ENCODE measurements around the gene NQO1.
A peak's percentile ranks its signal among the peaks of the same experiment; 100 is the strongest.
"Not testable (repeated sequence)": the region's sequence is repeated elsewhere in the genome, so short reads cannot be mapped to it uniquely, and the experiment has no call there.

Gene NQO1

DNA sequence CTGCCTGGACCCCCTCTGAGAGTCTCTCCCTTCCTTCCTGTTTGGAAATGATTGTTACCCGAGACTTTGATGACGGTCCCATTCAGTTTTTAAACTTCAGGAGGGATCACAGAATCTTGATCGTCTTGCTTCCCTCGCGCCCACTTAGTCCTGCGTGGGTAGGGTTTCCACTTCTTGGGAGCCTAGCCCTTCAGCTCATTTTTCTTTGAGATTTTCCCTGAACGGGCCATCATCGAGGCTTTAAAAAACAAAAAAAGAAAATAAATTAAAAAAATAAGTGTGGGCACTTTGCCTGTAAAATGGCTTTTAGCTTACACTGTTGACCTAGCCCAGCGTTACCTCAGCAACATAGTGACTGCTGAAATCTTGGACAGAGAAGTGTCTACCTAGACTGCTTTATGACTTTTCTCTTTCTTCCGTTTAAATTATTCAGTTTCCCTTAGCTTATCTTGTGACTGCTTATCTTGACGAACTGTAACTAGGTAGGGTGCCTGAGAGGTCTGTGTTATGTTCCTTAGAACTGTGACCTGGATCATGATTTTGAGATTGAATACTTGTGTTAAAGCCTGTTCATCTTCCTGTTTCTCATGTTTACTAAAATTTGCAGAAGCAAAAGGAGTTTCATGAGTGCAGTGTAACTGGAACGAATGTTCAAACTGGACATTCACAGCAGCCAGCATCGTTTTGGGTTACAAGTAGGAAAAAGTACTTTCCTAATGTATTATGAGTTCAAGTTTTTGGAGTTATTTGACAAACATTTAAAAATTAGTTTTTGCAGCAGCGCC is 36.6 kb upstream of the NQO1 start:
- FAIRE-seq (no peak), DNase-seq (ENCODE audit: insufficient read length, low spot score) (no peak)
- TF ChIP-seq TAF1 (IDR thresholded peaks at IDR 0.05; ENCODE audit: low read depth, low read length) (no peak), POLR2A (IDR thresholded peaks at IDR 0.05; ENCODE audit: low read depth, low read length) (no peak), POU2F2 (IDR thresholded peaks at IDR 0.05; ENCODE audit: low read depth, low read length) (no peak), SPI1 (IDR thresholded peaks at IDR 0.05; ENCODE audit: low read depth, low read length) (no peak), PAX5 (IDR thresholded peaks at IDR 0.05; ENCODE audit: insufficient read depth, low read length, severe bottlenecking) (no peak), POLR2AphosphoS5 (IDR thresholded peaks at IDR 0.05; ENCODE audit: low read depth, low read length) (no peak)

DNA sequence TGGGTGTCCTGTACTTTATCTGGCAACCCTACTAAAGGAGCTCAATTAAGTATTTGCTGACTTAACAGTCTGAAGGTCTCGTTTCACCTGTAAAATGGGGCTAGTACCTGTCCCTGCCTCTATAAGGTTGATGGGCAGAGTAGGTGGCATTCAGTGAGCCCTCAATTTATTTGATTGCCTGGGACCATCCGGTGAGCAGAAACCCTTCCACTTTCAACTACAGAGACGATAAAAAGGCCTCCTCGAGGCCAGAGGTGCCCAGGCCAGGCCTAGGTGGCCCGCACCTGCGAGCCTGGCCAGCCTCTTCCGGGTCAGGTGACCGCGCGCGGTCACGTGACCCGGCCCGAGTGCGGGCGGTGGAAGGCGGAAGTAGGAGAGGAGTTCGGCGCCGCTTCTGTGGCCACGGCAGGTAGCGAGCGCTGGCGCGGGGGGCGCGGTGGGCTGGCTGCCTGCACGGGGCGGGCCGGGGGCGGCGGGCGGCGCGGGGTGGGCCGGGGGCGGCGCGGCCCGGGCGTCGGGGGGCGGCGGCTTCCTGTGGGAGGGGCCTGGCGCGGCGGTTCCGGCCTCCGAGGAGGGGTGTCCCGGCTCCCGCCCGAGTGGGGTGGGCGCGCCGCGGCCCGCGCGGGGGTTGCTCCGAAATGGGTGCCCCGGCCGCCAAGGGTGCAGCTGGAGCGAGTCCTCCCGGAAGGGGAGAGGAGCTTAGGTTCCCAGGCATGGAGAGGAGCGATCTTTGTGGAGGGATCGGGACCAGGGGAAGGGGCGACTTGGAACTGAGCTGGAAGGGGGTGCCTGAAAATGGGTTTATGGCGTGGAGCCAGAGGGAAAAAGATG is 35.8 kb upstream of the NQO1 start, which contains the start of gene WWP2:
Gene WWP2, plus strand, starts transcription at position 350 of the 831 bp plus-strand sequence. CDS start 24,679 bp downstream, outside the sequence.
- peak; percentile 83 for FAIRE-seq

DNA sequence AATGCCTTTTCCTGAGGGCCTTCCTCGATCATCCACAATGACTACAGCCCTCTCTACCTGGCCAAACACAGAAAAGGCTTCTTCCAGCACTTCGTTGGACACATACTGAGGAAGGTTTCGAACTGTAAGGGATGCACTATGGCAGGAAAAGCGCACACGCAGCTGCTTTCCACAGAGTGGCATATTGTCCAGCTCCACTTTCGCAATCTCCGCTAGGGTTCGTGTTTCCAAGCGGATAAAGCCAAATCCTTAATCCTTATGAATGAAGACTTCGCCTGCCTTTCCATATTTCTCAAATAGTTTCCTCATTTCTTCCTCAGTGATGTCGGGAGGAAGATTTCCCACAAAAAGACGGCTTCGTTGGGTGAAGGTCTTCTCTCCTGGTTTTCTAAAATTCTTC is 31.0 kb upstream of the NQO1 start:
- FAIRE-seq, result not testable (repeated sequence)

More for the DNA sequence above, 35.8 kb upstream of the NQO1 start, which contains the start of gene WWP2:
- no peak for TF ChIP-seq SPI1 (IDR thresholded peaks at IDR 0.05; ENCODE audit: low read depth, low read length)
- peak; percentile 29; the same call in 1 of the 2 replicates for TF ChIP-seq POU2F2 (IDR thresholded peaks at IDR 0.05; ENCODE audit: low read depth, low read length)
- peak; percentile 83 for TF ChIP-seq POLR2AphosphoS5 (IDR thresholded peaks at IDR 0.05; ENCODE audit: low read depth, low read length)
- TF ChIP-seq PAX5 (IDR thresholded peaks at IDR 0.05; ENCODE audit: insufficient read depth, low read length, severe bottlenecking), result no peak
- TF ChIP-seq POLR2A (IDR thresholded peaks at IDR 0.05; ENCODE audit: low read depth, low read length), result peak; percentile 87
- no peak; the same call in 1 of the 2 replicates for TF ChIP-seq TAF1 (IDR thresholded peaks at IDR 0.05; ENCODE audit: low read depth, low read length)
- peak; percentile 79 for DNase-seq (ENCODE audit: insufficient read length, low spot score)

DNA sequence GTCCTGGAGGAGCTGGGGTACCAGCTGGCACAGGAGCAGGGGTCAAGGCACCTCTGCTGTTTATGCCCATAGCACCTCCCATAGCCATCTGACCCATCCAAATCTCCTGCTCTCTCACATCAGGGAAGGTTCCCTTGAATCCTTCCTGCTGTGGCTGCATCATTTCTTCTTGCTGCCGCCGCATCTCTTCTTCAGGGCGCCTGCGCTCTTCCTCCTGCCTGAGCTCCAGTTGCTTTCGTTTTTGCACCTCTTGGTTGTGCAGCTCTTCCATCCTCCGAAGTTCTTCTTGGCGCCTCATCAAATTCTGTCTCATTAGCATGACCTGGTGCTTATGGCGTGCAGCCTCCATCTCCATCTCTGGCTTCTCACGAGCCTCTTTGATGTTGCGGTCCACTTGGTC is 30.3 kb upstream of the NQO1 start:
- DNase-seq (ENCODE audit: insufficient read length, low spot score), result no peak
- TF ChIP-seq TAF1 (IDR thresholded peaks at IDR 0.05; ENCODE audit: low read depth, low read length) (no peak), POLR2AphosphoS5 (IDR thresholded peaks at IDR 0.05; ENCODE audit: low read depth, low read length) (no peak), POU2F2 (IDR thresholded peaks at IDR 0.05; ENCODE audit: low read depth, low read length) (no peak), PAX5 (IDR thresholded peaks at IDR 0.05; ENCODE audit: insufficient read depth, low read length, severe bottlenecking) (no peak), SPI1 (IDR thresholded peaks at IDR 0.05; ENCODE audit: low read depth, low read length) (no peak), POLR2A (IDR thresholded peaks at IDR 0.05; ENCODE audit: low read depth, low read length) (no peak)
- no peak for FAIRE-seq

More for the DNA sequence above, 31.0 kb upstream of the NQO1 start:
- DNase-seq (ENCODE audit: insufficient read length, low spot score), result not testable (repeated sequence)

DNA sequence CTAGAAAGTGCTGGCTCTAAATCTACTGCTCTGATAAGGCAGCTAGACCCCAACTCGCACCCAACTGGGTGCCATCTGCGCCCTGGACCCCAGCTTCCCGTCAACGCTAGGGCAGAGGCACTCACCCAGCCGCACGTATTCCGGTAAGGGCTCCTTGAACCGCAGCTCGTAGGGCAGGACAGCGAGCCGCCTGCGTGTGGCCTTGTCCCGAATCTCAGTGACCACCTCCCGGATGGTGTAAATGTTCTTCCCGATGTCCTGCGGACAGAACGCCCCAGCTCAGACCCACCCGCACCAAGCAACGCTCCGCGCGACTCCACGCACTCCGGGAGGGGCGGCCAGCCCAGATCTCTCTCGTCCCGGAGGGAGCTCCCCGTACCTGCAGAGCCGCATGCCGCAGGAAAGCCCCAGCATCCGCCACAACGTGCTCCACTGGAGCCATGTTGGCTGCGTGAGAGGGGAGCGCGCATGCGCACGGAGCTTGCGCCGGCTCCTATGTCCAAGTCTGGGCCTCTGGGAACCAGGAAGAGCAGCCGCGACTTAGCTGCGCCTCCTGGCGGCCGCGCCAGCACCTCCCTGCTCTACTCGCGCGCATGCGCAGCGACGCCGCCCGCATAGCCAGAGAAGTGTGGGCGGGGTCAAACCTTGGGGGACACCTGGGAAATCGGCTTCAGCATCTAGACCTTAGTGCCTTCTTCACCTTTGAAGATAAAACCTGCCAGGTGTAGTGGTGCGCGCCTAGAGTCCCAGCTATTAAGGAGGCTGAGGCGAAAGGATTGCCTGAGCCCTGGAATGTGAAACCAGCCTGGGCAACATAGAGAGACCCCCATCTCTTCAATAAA is 28.3 kb upstream of the NQO1 start, which contains the start of gene NOB1:
Gene NOB1, minus strand, starts transcription at position 458 of the 842 bp plus-strand sequence. Its CDS starts 16 bp downstream, at position 442.
- FAIRE-seq (peak; percentile 96), DNase-seq (ENCODE audit: insufficient read length, low spot score) (peak; percentile 89)
- TF ChIP-seq POLR2AphosphoS5 (IDR thresholded peaks at IDR 0.05; ENCODE audit: low read depth, low read length) (peak; percentile 96), POLR2A (IDR thresholded peaks at IDR 0.05; ENCODE audit: low read depth, low read length) (peak; percentile 97), PAX5 (IDR thresholded peaks at IDR 0.05; ENCODE audit: insufficient read depth, low read length, severe bottlenecking) (no peak), POU2F2 (IDR thresholded peaks at IDR 0.05; ENCODE audit: low read depth, low read length) (peak; percentile 70), SPI1 (IDR thresholded peaks at IDR 0.05; ENCODE audit: low read depth, low read length) (peak; percentile 23; the same call in 1 of the 2 replicates), TAF1 (IDR thresholded peaks at IDR 0.05; ENCODE audit: low read depth, low read length) (peak; percentile 96)

DNA sequence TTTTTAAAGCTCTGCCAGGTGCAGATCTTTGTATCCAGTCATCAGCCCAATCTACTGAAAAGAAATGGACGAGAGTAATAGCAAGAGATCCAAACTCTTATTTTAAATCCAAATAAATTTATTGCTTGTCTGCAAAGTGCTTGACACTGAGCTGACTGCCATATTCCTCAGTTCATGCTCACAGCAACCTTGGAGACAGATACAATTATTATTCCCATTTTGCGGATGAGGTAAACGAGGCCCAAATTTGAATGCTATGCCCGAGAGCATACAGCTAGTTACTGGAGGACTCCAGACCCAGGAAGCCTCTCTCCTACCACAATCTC is 27.7 kb upstream of the NQO1 start:
- no peak for FAIRE-seq
- DNase-seq (ENCODE audit: insufficient read length, low spot score), result no peak
- TF ChIP-seq PAX5 (IDR thresholded peaks at IDR 0.05; ENCODE audit: insufficient read depth, low read length, severe bottlenecking) (no peak), POLR2AphosphoS5 (IDR thresholded peaks at IDR 0.05; ENCODE audit: low read depth, low read length) (no peak), TAF1 (IDR thresholded peaks at IDR 0.05; ENCODE audit: low read depth, low read length) (no peak), SPI1 (IDR thresholded peaks at IDR 0.05; ENCODE audit: low read depth, low read length) (no peak), POLR2A (IDR thresholded peaks at IDR 0.05; ENCODE audit: low read depth, low read length) (no peak), POU2F2 (IDR thresholded peaks at IDR 0.05; ENCODE audit: low read depth, low read length) (no peak)

DNA sequence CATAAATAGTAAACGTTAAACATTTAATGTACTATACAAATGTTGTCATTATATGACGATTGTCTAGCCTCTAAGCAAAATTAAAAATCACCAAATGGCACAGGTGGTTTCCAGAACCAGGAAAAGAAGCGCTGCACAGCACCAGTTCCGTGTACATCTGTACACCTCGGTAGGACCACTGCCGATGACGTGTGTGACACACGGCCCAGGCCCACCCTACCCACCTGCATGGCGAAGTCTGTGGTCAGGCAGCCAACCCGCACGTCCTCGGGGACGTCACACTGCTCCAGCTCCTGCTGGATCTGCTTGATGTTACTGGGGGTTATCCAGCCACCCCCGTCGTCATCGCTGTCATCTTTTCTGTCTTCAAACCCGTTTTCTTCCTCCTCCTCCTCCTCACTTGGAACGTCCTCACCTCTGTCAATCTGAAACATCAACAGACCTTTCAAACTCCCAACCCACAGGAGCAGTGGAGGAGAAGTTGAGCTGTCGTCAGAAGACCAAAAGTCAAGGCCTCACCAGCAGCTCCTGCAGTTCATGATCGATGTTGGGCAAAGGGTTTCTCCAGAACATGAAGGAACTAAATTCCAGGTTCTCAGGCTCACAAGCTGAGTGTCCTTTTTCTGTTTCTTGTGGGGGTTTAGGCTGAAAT is 22.5 kb upstream of the NQO1 start:
- FAIRE-seq (no peak), DNase-seq (ENCODE audit: insufficient read length, low spot score) (no peak)
- TF ChIP-seq POU2F2 (IDR thresholded peaks at IDR 0.05; ENCODE audit: low read depth, low read length) (no peak), POLR2AphosphoS5 (IDR thresholded peaks at IDR 0.05; ENCODE audit: low read depth, low read length) (0 out of 2 replicates have a peak, but pooled peaks have one; percentile 34), SPI1 (IDR thresholded peaks at IDR 0.05; ENCODE audit: low read depth, low read length) (no peak), POLR2A (IDR thresholded peaks at IDR 0.05; ENCODE audit: low read depth, low read length) (0 out of 2 replicates have a peak, but pooled peaks have one; percentile 38), PAX5 (IDR thresholded peaks at IDR 0.05; ENCODE audit: insufficient read depth, low read length, severe bottlenecking) (no peak), TAF1 (IDR thresholded peaks at IDR 0.05; ENCODE audit: low read depth, low read length) (no peak)

DNA sequence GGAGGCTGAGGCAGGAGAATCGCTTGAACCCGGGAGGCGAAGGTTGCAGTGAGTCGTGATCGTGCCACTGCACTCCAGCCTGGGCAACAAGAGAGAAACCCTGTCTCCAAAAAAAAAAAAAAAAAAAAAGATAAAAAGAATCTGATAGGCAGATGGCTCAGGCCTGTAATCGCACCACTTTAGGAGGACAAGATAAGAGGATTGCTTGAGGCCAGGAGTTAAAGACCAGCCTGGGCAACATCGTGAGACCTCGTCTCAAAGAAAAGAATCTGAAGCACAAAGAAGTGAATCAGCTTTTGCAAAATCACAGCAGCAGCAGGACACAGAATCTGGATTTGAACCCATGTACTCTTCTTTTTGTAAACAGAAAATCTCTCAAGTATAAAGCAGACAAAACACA is 20.8 kb upstream of the NQO1 start:
- TF ChIP-seq PAX5 (IDR thresholded peaks at IDR 0.05; ENCODE audit: insufficient read depth, low read length, severe bottlenecking), result no peak
- TF ChIP-seq POU2F2 (IDR thresholded peaks at IDR 0.05; ENCODE audit: low read depth, low read length), result no peak
- TF ChIP-seq POLR2A (IDR thresholded peaks at IDR 0.05; ENCODE audit: low read depth, low read length), result no peak
- no peak for TF ChIP-seq POLR2AphosphoS5 (IDR thresholded peaks at IDR 0.05; ENCODE audit: low read depth, low read length)
- TF ChIP-seq TAF1 (IDR thresholded peaks at IDR 0.05; ENCODE audit: low read depth, low read length), result no peak
- TF ChIP-seq SPI1 (IDR thresholded peaks at IDR 0.05; ENCODE audit: low read depth, low read length), result no peak
- no peak for DNase-seq (ENCODE audit: insufficient read length, low spot score)
- no peak for FAIRE-seq

All from GM12891 (cell line).